PC-9 (cell line): Measurements from ENCODE around the gene LMO2. TPM values are rescaled to one million over a fixed set of nuclear protein-coding genes. Genes with fewer than 3 reads are reported as not detected.

ENCODE experiments used
- BruUV-seq: library from RNA; stranded (reverse); fragments of 400-500 nt; replicated peaks from 2 replicates; lab custom pipeline; 2021; lab: Mats Ljungman, UMichigan
- CTCF ChIA-PET: fragments of 300-600 bp; sonication (Branson Sonifier 250); formaldehyde crosslinking; loops from one replicate; lab custom pipeline; 2022; ENCODE audit warnings: antibody characterized with exemption; lab: Charles Lee
- POLR2A ChIA-PET: fragments of 300-600 bp; sonication (Branson Sonifier 250); formaldehyde crosslinking; loops from one replicate; lab custom pipeline; 2022; ENCODE audit warnings: antibody characterized with exemption; ENCODE audit not compliant: unreplicated experiment; lab: Charles Lee
- DNase-seq, 2 experiments: peaks; one replicate each; pipeline versions ENCODE4 v3.0.0 to v3.0.0-alpha.2; 2015 to 2022; ENCODE audit warnings: mixed read lengths in 1 of 2
- H2AFZ ChIP-seq: fragments of 200-600 bp; sonication (generic); 2 replicates; pipeline ENCODE4 v1.8.1; 2017; ENCODE audit warnings: antibody characterized with exemption
- H3F3A ChIP-seq: fragments of 200-600 bp; sonication (generic); 2 replicates; pipeline ENCODE4 v1.8.1; 2017; ENCODE audit warnings: antibody characterized with exemption, mild to moderate bottlenecking, low read depth; ENCODE audit not compliant: insufficient read depth
- H3K27ac ChIP-seq: fragments of 200-600 bp; sonication (generic); 2 replicates; pipeline ENCODE4 v1.6.1; 2016; ENCODE audit warnings: mixed run types
- H3K27me3 ChIP-seq: fragments of 200-600 bp; sonication (generic); 2 replicates; pipeline ENCODE4 v1.6.1; 2016; ENCODE audit warnings: low read depth, mixed run types; ENCODE audit not compliant: insufficient read depth
- H3K36me3 ChIP-seq: fragments of 200-600 bp; sonication (generic); 2 replicates; pipeline ENCODE4 v1.6.1; 2016; ENCODE audit warnings: low read depth, mixed run types
- H3K4me1 ChIP-seq: fragments of 200-600 bp; sonication (generic); replicated peaks from 2 replicates; pipeline ENCODE4 v1.6.1; 2016; ENCODE audit warnings: mixed run types; ENCODE audit not compliant: insufficient read depth
- H3K4me2 ChIP-seq: fragments of 200-600 bp; sonication (generic); 2 replicates; pipeline ENCODE4 v1.6.1; 2017; ENCODE audit warnings: mixed run types
- H3K4me3 ChIP-seq: fragments of 200-600 bp; sonication (generic); 2 replicates; pipeline ENCODE4 v1.6.1; 2016; ENCODE audit warnings: mixed run types
- H3K79me2 ChIP-seq: fragments of 200-600 bp; sonication (generic); 2 replicates; pipeline ENCODE4 v1.6.1; 2017; ENCODE audit warnings: low read depth, mixed run types
- H3K9me2 ChIP-seq: fragments of 200-600 bp; sonication (generic); 2 replicates; pipeline ENCODE4 v1.8.1; 2017; ENCODE audit warnings: mild to moderate bottlenecking; ENCODE audit not compliant: insufficient read depth
- H3K9me3 ChIP-seq: fragments of 200-600 bp; sonication (generic); 2 replicates; pipeline ENCODE4 v1.8.1; 2016; ENCODE audit warnings: low read depth; ENCODE audit not compliant: insufficient read depth
- H4K20me1 ChIP-seq: fragments of 200-600 bp; sonication (generic); 2 replicates; pipeline ENCODE4 v1.8.1; 2017; ENCODE audit not compliant: insufficient read depth
- CTCF ChIP-seq: fragments of 200-600 bp; sonication (generic); conservative IDR thresholded peaks from 2 replicates; pipeline ENCODE4 v1.6.1; 2017; ENCODE audit warnings: mixed run types, antibody characterized with exemption, mild to moderate bottlenecking, moderate library complexity
- EZH2 ChIP-seq: fragments of 200-600 bp; sonication (generic); IDR thresholded peaks from 2 replicates; pipeline ENCODE4 v1.8.0; 2017; ENCODE audit warnings: antibody characterized with exemption, low read depth
- intact Hi-C: fragments of 100-400 bp; cut with micrococcal nuclease; formaldehyde crosslinking; loops from one replicate; pipeline ENCODE4 v1.10.0; 2022; ENCODE audit not compliant: unreplicated experiment
- total RNA-seq: library from RNA; stranded (reverse); gene quantifications from 2 replicates; pipeline ENCODE4 v1.2.3, GENCODE V29; 2021

The LMO2 gene
- total RNA-seq, 1 experiment from 2014 or later = 0.28 TPM

- no peak overlapping the region for H2AFZ ChIP-seq
- H3F3A ChIP-seq = no peaks in the 10 kb centered on the region
- H3K36me3 ChIP-seq = no peaks in the 10 kb centered on the region
- intact Hi-C loops = no loop called here
- ChIA-PET POLR2A (no interaction called here), CTCF (no interaction called here)
- H3K79me2 ChIP-seq = no peaks in the 10 kb centered on the region
- 0 out of 2 replicates have a peak, but pooled peaks cover 7% of the 10 kb centered on the region for H3K9me3 ChIP-seq
- H3K27me3 ChIP-seq = no peaks in the 10 kb centered on the region
- H3K4me2 ChIP-seq = no peak overlapping the region
- no peaks in the 10 kb centered on the region for H3K9me2 ChIP-seq
- no peak overlapping the region for H3K4me3 ChIP-seq
- no TSS peak for BruUV-seq
- no peak for TF ChIP-seq EZH2
- no peak for TF ChIP-seq CTCF
- no peak overlapping the region for H3K27ac ChIP-seq
- peaks cover 9% of the 10 kb centered on the region for H3K4me1 ChIP-seq
- no peaks in the 10 kb centered on the region for H4K20me1 ChIP-seq
- DNase-seq = no peak
These were observed 17.7 kb upstream of the LMO2 start for GRCh38 chr11:33909552-33909951.

GRCh38 chr11:33909150-33909549, 17.3 kb upstream of the LMO2 start:
- Histone ChIP-seq H3K9me2 (no peaks in the 10 kb centered on the region), H3K27ac (no peak overlapping the region), H3F3A (no peaks in the 10 kb centered on the region), H3K27me3 (peaks cover under 1% of the 10 kb centered on the region), H3K4me1 (peaks cover 9% of the 10 kb centered on the region), H3K79me2 (no peaks in the 10 kb centered on the region), H3K4me2 (no peak overlapping the region), H3K4me3 (no peak overlapping the region), H3K36me3 (no peaks in the 10 kb centered on the region), H4K20me1 (no peaks in the 10 kb centered on the region), H3K9me3 (0 out of 2 replicates have a peak, but pooled peaks cover 6% of the 10 kb centered on the region), H2AFZ (no peak overlapping the region)
- TF ChIP-seq EZH2 = no peak
- TF ChIP-seq CTCF = no peak
- CTCF ChIA-PET = no interaction called here
- POLR2A ChIA-PET = no interaction called here
- intact Hi-C loops = no loop called here
- BruUV-seq = no TSS peak
- no peak for DNase-seq

- no peaks in the 10 kb centered on the region for H3K79me2 ChIP-seq
- H3F3A ChIP-seq = no peaks in the 10 kb centered on the region
- intact Hi-C loops = no loop called here
- no peaks in the 10 kb centered on the region for H3K36me3 ChIP-seq
- no peak overlapping the region for H3K4me2 ChIP-seq
- no peak overlapping the region for H2AFZ ChIP-seq
- BruUV-seq = no TSS peak
- no peak overlapping the region for H3K4me3 ChIP-seq
- peaks cover 18% of the 10 kb centered on the region for H3K27me3 ChIP-seq
- H4K20me1 ChIP-seq = no peaks in the 10 kb centered on the region
- H3K9me2 ChIP-seq = no peaks in the 10 kb centered on the region
- ChIA-PET POLR2A (no interaction called here), CTCF (no interaction called here)
- peaks cover 1% of the 10 kb centered on the region for H3K4me1 ChIP-seq
- H3K27ac ChIP-seq = no peak overlapping the region
- H3K9me3 ChIP-seq = no peaks in the 10 kb centered on the region
- no peak for DNase-seq
- TF ChIP-seq CTCF (no peak), EZH2 (no peak)
These were observed 15.5 kb upstream of the LMO2 start for GRCh38 chr11:33907421-33907820.
